IPS-18c (cell line): ENCODE results near the gene ARMH3.

Source experiments
- H3K4me3 ChIP-seq: 2 replicates; pipeline ENCODE4 v1.7.0; 2013; ENCODE audit warnings: low read depth, mild to moderate bottlenecking, low read length, moderate library complexity; ENCODE audit not compliant: insufficient read depth
- H3K9me3 ChIP-seq: one replicate; pipeline ENCODE4 v1.6.1; 2013; ENCODE audit warnings: mild to moderate bottlenecking, low read length, moderate library complexity; ENCODE audit not compliant: control insufficient read depth, insufficient read depth

Gene ARMH3

DNA sequence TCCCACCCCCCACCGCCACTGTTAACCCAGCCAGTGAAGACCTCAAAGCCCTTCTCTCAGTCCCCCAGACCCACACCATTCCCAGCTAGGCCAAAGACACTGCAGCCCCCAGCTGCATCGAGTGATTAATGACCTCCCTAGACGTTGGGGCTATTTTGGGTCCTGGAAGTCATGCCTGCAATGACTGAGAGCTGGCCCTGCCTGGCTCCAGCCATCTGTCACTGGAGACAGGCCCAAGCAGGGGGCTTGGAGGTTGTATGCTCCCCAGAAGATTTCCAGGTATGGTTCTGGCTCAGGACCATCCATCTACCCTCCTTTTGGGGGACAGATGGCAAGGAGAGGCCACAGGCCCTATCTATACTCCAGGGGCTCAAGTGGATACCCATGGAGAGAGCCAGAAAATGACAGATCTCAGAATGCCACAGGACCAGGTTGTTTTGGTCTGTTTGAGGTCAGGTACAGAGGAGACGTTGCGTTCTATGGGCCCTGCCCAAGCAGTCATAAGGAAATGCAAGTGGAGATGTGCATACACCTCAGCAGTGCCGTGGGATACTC lies 217.5 kb downstream of the ARMH3 start:
- H3K4me3 ChIP-seq, result no peak overlapping the region
- peaks cover 2% of the 10 kb centered on the region for H3K9me3 ChIP-seq

DNA sequence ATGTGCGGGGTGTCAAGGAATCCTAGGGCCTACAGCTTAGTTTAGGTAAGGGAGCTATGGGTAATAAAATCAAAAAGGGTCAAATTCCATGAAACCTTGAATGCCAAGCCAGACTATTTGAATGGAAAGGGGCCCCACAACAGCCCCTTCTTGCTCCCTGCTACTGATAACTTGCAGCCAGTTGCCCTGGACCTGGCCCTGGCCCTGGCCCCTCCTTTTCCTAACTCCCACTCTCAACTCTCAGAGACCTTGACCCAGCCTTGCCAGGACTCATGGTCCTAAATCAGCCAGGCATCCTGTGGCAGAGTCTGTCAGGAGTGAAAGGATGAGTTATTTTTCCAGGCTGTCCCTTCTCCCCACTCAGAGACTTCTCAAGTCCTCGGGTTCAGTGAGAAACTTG lies 218.2 kb downstream of the ARMH3 start:
- no peak overlapping the region for H3K4me3 ChIP-seq
- H3K9me3 ChIP-seq, result peaks cover 2% of the 10 kb centered on the region

DNA sequence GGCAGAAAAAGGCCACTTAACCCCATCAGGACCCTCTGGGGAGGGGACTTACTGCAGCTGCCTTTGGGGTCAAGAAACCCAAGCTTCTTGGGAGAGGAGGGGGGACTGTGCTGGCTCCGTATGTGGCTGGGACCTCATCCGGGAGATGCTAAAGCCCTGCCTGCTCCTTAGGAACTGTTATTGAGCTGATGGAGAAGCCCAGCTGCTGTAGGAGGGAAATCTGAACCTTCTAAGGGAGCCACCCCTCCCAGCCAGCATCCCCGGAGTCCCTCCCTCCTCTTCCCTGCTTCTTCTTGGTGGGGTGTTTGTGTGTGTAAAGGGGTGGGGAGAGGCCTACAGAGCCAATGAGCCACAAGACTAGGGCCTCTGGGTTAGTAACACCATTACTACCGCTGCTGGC lies 220.6 kb downstream of the ARMH3 start:
- H3K4me3 ChIP-seq, result no peak overlapping the region
- H3K9me3 ChIP-seq, result peaks cover 2% of the 10 kb centered on the region

DNA sequence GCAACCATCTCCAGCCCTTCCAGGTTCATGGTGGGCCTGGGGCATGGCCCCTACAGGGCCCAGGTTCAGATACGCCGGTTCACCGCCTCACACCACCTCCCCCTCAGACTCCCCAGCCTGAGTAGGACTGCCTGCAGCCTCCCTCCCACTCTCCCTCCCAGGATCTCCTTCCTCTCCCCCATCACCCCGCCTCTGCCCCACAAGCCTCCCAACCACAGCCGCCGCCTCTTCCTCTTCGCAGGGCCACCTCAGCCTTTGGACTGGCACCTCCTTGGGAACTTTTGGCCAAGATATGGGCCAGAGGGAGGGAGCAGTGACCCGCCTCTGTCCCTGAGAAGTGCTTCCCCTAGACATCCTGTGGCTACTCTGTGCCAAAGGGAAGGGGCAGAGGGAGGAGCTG lies 221.6 kb downstream of the ARMH3 start:
- Histone ChIP-seq H3K4me3 (no peak overlapping the region), H3K9me3 (peaks cover 2% of the 10 kb centered on the region)

DNA sequence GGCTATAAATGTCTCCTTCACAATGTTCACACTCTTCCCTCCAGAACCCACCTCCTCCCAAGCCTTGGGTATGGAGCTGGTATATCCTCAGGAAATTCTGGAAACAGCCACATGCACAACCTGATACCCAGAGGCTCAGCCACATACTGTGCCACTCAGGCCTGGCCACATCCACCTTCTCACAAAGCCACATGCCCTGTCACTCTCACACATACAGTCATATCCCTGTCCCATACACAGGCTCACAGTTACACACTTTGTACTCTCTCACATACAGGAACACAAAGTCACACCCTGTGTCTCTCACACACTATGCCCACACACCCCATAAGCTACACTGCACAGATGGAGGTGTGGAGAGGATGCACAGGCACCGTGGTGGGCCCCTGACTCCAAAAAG lies 222.5 kb downstream of the ARMH3 start:
- no peak overlapping the region for H3K4me3 ChIP-seq

DNA sequence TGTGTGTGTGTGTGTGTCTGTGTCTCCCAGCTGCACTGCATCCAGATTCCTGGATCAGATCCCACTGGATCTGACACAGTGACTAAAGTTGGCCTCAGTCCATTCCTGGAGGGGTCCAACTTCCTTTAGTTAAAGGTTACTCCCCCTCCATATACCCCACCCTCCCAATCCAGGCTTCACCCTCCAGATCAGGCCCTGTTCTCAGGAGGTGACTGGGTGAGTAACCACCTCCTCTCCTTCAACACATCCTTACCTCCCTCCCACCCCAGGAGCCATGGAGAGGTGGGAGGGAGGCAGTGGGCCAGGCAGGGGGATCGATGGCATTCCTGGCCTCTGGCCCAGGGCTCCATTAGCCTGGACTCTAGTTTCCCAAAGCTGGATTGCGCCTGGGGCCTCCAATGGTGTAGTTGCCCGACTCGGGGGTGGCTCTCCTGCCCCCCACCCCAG lies 223.6 kb downstream of the ARMH3 start:
- H3K9me3 ChIP-seq, result peaks cover 2% of the 10 kb centered on the region
- H3K4me3 ChIP-seq, result no peak overlapping the region; the same call in 1 of the 2 replicates

More for the DNA sequence above, 222.5 kb downstream of the ARMH3 start:
- peaks cover 2% of the 10 kb centered on the region for H3K9me3 ChIP-seq

DNA sequence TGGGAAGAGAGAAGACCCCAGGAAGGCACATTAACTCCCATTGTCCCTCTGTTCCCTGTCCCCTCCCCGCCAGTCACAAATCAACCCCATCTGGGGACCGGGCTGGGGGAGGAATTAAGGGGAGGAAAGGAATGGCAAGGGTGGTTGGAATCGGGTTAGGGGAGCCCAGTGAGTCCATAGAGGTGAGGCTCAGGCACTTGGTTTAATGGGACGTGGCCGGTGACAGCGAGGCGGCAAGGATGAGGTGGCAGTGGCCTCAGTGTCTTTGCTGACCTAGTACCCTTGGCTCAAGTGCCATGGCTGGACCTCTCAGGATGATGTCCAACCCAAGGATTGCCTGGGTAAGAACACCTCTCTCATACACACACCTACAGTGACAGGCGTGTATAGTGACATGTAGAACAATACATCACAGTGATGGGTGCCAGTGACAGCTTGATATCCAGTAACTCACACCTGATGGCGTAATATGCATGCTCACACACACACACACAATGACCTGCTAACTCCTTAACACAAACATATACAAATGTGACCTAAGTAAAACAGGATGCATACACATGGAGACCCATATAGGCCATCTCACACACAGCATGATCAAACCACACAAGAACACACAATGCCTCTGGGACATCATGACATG lies 224.7 kb downstream of the ARMH3 start:
- Histone ChIP-seq H3K4me3 (peak overlapping the region; percentile 61), H3K9me3 (peaks cover 1% of the 10 kb centered on the region)

DNA sequence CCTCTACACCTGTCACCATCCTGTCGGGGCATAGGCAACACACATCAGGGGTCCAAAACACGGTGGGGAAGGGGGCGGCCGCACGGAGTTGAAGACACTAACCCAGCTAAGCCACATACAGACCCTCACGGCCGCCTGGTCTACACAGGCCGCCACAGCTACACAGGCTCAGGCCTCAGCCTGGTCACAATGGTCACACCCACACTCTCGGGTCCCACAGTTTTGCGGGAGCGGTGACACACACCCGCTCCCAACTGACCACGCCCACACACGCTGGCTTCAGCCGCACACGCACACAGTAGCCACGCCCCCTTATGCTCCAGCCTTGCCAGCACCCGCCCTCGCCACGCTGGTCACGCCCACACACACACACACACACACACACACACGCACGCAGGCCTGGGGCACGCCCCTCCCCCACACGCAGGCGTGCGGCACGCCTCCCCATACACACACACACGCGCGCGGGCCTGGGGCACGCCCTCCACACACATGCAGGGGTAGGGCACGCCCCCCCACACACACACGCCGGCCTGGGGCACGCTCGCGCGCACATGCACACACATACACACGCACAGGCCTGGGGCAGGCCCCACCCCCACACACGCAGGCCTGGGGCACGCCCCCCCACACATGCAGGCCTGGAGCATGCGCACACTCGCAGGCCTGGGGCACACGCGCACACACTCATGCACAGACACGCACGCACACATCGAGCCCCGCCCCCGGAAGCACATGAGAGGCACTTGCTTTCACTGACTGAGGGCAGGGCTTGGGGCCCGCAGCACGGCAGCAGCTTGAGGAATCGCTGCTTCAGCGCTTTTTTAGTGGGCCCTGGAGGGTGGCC lies 225.4 kb downstream of the ARMH3 start:
- H3K9me3 ChIP-seq, result no peaks in the 10 kb centered on the region
- peak overlapping the region; percentile 61 for H3K4me3 ChIP-seq

DNA sequence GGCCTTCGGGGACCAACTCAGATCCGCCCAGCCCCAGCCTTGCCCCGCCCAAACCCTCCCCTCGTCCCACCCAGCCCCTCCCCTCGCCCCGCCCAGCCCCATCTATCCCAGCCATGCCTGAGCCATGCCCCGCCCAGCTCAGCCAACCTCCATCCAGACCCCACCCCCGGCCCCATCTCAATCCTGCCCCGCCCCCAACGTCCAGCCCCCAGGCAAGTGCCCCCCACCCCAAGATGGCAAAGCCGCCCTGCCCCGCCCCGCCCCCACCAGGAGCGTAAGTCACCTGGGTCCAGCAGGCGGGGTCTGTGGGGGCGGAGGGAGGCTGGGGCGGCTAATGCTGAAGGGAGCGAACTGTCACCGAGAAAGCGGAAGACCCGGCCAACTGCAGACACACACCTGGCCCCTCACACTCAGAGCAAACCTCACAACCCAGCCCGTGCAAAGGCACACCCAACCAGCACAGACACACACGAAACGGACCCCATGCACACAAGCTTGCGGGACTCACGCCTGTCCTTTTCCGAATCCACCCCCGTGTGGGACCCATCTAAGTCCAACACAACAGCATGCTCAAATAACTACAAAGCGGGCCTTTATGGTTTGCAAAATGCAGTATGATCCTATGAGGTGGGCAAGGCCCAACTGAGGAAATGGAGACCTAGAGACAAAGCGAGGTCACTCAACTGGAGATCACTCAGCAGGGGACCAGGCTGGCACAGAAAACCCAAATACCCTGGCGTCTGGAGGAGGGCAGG lies 226.2 kb downstream of the ARMH3 start:
- Histone ChIP-seq H3K4me3 (peak overlapping the region; percentile 61; the same call in 1 of the 2 replicates), H3K9me3 (no peaks in the 10 kb centered on the region)

DNA sequence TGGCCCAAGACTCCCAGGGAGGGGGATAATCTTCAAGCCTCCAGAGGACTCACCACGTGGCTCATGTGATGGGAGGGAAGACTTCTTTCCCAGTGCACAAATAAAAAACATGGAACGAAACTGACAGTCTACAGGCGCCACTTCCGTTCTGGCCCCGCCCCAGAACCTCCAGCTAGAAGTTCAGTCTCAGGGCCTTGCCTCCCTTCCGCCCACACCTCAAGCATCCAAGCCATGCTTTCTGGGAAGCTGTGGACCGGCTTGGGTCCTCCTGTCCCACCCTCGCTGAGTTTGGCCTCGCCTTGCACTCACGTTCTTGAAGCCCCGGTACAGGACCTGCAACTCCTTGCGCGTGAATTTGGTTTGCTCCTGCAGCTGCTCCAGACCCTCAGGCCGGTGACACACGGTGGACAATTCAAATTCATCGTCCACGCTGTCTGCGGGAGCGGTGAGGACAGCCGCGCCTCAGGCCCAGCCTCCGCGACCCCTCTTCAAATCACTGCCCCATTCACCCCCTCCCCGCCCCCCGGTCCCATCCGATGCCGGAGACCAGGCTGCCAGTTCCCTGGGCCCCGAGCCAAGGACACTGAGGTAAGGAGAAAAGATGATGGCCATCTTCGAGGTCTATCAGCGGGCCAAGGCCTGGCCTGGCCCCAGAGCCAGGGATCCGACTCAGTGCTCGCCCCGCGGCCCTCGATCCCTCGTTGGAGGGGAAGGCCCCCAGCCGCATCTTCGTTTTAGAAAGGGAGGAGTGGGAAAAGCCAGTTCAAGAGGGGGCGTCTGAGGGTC lies 227.0 kb downstream of the ARMH3 start:
- H3K4me3 ChIP-seq, result peak overlapping the region; percentile 46; the same call in 1 of the 2 replicates

DNA sequence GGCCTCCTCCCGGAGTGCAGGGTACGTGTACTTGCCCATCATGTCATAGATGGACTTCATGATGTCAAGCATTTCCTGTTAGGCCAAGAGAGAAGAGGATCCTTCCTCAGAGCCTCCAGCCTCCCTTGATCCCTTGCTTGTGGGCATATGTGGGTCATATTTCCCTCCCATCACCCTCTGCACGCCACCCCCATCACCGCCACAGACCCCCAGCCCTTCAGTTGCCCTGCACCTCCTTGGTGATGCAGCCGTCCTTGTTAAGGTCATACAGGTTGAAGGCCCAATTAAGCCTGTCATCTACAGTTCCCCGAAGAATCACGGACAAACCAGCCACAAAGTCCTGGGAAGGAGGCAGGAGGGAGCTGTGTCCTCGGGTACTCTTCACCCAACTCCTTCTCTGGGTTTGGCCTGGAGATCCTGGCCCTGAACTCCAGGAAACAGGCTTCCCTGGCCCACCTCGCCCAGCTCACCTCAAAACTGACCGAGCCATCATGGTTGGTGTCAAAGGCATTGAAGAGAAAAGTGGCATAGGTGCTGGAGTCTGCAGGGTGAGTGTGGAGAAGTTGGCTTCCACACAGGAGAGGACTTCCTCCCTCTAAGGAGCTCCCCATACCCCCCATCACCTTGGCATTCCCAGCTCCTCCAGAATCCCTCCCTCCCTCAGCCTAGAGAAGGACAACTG lies 227.9 kb downstream of the ARMH3 start:
- H3K4me3 ChIP-seq, result no peak overlapping the region

More for the DNA sequence above, 227.0 kb downstream of the ARMH3 start:
- H3K9me3 ChIP-seq, result peaks cover 2% of the 10 kb centered on the region

DNA sequence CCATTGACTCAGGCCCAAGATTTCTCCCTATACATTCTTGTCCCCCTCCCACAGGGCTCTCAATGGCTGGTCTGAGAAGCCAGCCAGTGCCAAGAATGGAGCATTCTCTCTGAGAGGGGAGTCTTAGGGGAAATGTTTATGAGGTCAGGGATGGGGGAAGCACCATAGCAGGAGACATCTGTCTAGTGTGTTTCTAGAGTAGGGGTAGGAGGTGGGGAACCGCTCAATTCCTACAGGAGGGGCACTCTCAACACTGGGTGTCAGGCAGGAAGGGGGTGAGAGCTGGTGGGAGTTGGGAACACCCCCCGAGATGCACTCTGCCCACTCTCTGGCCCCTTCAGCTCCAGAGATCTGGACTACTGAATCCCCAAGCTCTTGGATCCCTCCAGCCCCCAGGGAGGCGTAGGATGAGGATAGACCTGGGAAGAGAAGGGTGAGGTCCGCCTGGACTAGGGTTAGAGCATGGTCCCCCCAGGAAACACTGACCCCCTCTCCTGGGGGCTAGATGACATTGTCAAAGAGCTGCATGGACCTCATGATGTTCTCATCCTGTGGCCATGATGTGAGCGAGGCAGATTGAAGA lies 229.0 kb downstream of the ARMH3 start:
- Histone ChIP-seq H3K4me3 (no peak overlapping the region), H3K9me3 (peaks cover 2% of the 10 kb centered on the region)

More for the DNA sequence above, 227.9 kb downstream of the ARMH3 start:
- peaks cover 2% of the 10 kb centered on the region for H3K9me3 ChIP-seq

DNA sequence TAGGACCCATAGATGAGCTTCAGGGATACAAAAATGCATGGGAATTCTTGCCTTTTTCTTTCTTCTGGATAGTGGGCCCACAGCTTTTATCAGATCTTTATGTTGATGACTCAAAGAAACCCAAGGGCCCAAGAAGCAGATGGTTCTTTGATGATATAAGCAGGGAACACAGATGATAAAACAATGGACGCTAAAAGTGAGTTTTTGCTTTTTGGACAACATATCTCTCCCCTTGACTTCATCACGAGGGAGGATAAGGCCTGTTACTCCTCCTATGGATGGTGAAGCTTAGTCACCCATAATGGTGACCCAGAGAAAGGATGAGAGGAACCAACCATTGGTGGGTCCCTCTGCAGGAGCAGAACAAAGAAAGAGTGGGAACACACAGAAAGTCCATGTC lies 231.2 kb downstream of the ARMH3 start:
- peaks cover 2% of the 10 kb centered on the region for H3K9me3 ChIP-seq
- H3K4me3 ChIP-seq, result no peak overlapping the region

DNA sequence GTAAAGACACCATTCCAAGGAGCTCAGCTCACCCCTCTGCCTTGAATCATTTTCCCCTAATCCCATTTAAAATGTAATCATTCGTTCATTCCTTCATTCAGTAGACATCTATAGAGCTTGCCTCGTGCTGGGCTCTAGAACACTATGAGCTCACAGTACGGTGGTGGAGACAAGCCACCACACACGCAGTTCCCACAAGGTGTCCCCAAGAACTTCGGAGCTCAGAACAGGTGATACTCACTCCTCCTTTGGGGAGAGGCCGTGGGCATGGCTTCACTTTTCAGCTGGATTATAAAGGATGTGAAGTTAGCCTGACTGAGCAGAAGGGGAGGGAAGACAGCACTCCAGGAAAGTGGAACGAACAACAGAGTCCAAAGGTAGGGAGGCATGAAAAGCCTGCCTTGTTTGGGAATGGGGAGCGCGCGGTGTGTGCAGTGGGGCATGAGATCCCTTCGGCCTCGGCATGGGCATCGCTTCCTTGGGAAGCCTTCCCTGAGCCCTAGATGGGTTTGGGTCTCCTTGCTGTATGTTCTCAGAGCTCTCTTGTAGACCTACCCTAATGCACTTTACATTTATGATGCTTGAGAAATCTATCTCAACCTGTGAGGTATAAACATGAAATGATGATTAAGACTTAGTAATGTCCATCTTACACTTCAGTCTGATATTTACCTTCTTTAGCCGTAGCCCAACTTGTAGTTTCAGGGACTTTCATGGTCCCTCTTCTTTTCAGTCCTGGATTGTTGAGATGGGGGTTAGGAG lies 236.9 kb downstream of the ARMH3 start:
- Histone ChIP-seq H3K4me3 (peak overlapping the region; percentile 60), H3K9me3 (no peaks in the 10 kb centered on the region)

DNA sequence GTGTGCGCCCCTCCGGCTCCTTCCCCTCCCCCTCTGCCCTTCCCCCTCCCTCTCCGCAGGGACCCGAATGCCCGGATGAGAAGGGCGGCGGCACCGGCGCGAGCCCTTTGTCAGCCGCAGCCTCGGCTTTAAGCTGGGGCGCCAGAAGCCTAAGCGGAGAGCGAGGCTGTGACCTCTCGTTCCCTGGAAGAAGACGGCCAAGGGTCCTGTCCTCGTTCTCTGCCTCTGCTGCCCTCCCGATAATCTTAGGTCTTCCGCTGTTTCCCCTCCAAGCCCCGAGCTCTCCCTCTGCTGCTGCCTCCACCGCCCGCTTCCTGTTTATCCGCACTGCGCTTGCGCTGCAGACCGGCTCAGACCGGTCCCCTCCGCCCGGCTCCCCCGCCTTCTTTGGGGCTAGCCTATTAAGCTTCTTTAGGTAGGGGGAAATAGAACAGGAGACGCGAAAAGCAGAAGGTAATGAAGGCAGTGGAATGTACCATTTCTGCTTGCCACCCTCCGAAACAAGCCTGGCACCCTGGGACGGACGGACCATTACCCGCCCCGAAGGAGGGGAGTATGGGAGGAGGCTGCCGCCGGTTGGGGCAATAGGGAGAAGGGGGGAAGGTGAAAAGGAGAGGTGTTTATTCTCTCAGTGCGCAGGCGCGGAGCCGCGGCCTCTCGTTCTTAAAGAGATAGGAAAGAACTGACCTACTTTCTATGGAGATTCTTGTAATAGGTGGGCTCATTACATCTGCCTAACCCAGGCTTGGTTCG lies 237.7 kb downstream of the ARMH3 start, which contains the start of gene OGA:
Gene OGA, minus strand, starts transcription at position 326 of the 753 bp plus-strand sequence. CDS start 422 bp downstream, outside the sequence.
- peak within 1 kb of the TSS; percentile 68 for H3K4me3 ChIP-seq
- H3K9me3 ChIP-seq, result no peaks in the 10 kb centered on the region
